Esophagus squamous epithelium (tissue), 5 donors: ENCODE results near the gene PDSS2. TPM values are rescaled to one million over a fixed set of nuclear protein-coding genes. Genes with fewer than 3 reads are reported as not detected.

Source experiments
- DNase-seq: peaks from one replicate; lab custom pipeline; 2025; lab: John Stamatoyannopoulos, UW
- H3K27ac ChIP-seq, 4 donors: fragments of 200-600 bp; sonication (generic); one replicate each; pipeline ENCODE4 v1.5.1; 2016 to 2019; ENCODE audit warnings: mild to moderate bottlenecking in 1 of 4
- H3K27me3 ChIP-seq, 4 donors: fragments of 200-600 bp; sonication (generic); 1 replicate in 3 of 4; 2 replicates in 1 of 4; pipeline versions ENCODE4 v1.5.1 to v1.6.0; 2017 to 2021; ENCODE audit warnings: antibody characterized with exemption in 1 of 4
- H3K36me3 ChIP-seq, 3 donors: fragments of 200-600 bp; sonication (generic); one replicate each; pipeline ENCODE4 v1.5.1; 2016 to 2019
- H3K4me1 ChIP-seq, 3 donors: fragments of 200-600 bp; sonication (generic); one replicate each; pipeline ENCODE4 v1.5.1; 2017 to 2019
- H3K4me3 ChIP-seq, 4 donors: fragments of 200-600 bp; sonication (generic); 1 replicate in 3 of 4; 2 replicates in 1 of 4; pipeline ENCODE4 v1.5.1; 2016 to 2019; ENCODE audit warnings: mild to moderate bottlenecking in 2 of 4, moderate library complexity in 1 of 4
- H3K9me3 ChIP-seq, 3 donors: fragments of 200-600 bp; sonication (generic); one replicate each; pipeline ENCODE4 v1.5.1; 2016 to 2019
- POLR2A ChIP-seq, 4 donors: fragments of 450-650 bp; IDR thresholded peaks; one replicate each; pipeline ENCODE4 v1.6.1; 2017; ENCODE audit warnings: antibody characterized with exemption in 4 of 4, mild to moderate bottlenecking in 4 of 4, moderate library complexity in 3 of 4
- WGBS, 2 donors: methylation state at CpG; one replicate each; pipeline ENCODE4 v1.1.5; 2018; 5-methylcytosine and 5-hydroxymethylcytosine counted together
- intact Hi-C: fragments of 100-400 bp; cut with DNase I; formaldehyde crosslinking; loops from one replicate; pipeline ENCODE4 v1.15.0; 2022
- total RNA-seq, 4 donors: library from RNA; depleted of rRNA; stranded (reverse); fragments of >200 nt; gene quantifications; one replicate each; pipeline ENCODE4 v1.1.0, GENCODE V29; 2016
- TF ChIP-seq, protein P1 (sequence below), 6 experiments: fragments of 450-650 bp in 4 of 6; fragments of 200-600 bp in 2 of 6; sonication (generic) in 2 of 6; IDR thresholded peaks; one replicate each; pipeline ENCODE4 v1.5.1; 2016 to 2019; ENCODE audit warnings: antibody characterized with exemption in 6 of 6, mild to moderate bottlenecking in 4 of 6, moderate library complexity in 4 of 6
- donor health status: DM: yes; HTN: yes; CAD: no.

The PDSS2 gene
- total RNA-seq, 4 donors from 2014 or later = 7.0 to 15.9 (median 12.3) TPM

DNA sequence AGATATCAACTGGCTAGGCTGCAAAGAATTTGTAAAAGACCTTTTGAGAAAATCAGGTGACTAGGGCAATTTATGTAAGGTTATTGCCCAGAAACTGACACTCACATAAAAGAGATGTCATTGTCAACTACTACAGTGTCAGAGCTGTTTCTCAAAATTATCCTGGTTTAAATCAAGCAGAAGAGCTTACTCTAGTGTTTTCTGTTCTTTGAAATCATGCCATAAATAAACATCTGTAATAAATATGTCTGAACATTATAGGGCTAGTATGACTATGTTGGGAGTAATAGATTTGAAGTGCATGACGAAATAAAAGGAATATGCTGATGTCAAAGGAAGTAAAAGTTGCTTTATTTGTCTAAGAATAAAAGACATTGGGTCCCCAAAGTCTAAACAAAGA is 11.0 kb upstream of the PDSS2 start:
- no peak for DNase-seq
- Histone ChIP-seq H3K27ac (no peak overlapping the region), H3K36me3 (no peaks in the 10 kb centered on the region), H3K9me3 (no peaks in the 10 kb centered on the region), H3K27me3 (peaks cover 0 to 10% (median 0%) of the 10 kb centered on the region in 4 donors), H3K4me3 (no peak overlapping the region), H3K4me1 (no peaks in the 10 kb centered on the region)
- TF ChIP-seq, protein P1, sequence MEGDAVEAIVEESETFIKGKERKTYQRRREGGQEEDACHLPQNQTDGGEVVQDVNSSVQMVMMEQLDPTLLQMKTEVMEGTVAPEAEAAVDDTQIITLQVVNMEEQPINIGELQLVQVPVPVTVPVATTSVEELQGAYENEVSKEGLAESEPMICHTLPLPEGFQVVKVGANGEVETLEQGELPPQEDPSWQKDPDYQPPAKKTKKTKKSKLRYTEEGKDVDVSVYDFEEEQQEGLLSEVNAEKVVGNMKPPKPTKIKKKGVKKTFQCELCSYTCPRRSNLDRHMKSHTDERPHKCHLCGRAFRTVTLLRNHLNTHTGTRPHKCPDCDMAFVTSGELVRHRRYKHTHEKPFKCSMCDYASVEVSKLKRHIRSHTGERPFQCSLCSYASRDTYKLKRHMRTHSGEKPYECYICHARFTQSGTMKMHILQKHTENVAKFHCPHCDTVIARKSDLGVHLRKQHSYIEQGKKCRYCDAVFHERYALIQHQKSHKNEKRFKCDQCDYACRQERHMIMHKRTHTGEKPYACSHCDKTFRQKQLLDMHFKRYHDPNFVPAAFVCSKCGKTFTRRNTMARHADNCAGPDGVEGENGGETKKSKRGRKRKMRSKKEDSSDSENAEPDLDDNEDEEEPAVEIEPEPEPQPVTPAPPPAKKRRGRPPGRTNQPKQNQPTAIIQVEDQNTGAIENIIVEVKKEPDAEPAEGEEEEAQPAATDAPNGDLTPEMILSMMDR (IDR thresholded peaks at IDR 0.05) = no peak
- no peak for TF ChIP-seq POLR2A (IDR thresholded peaks at IDR 0.05)
- WGBS, 2 donors = 67 to 84% methylated on average over 1 of the region's 1 CpG
- intact Hi-C loops = no loop called here

- TF ChIP-seq POLR2A (IDR thresholded peaks at IDR 0.05) = no peak
- TF ChIP-seq, protein P1 (IDR thresholded peaks at IDR 0.05) = no peak
- DNase-seq = no peak
- Histone ChIP-seq H3K27me3 (peaks cover 0 to 5% (median 0%) of the 10 kb centered on the region in 4 donors), H3K27ac (no peak overlapping the region), H3K4me1 (no peaks in the 10 kb centered on the region), H3K36me3 (no peaks in the 10 kb centered on the region), H3K9me3 (no peaks in the 10 kb centered on the region), H3K4me3 (no peak overlapping the region)
- 87 to 95% methylated on average over 1 of the region's 1 CpG for WGBS, 2 donors
- intact Hi-C loops = no loop called here
These were observed 6.7 kb upstream of the PDSS2 start for GRCh38 chr6:107466062-107466461.

DNA sequence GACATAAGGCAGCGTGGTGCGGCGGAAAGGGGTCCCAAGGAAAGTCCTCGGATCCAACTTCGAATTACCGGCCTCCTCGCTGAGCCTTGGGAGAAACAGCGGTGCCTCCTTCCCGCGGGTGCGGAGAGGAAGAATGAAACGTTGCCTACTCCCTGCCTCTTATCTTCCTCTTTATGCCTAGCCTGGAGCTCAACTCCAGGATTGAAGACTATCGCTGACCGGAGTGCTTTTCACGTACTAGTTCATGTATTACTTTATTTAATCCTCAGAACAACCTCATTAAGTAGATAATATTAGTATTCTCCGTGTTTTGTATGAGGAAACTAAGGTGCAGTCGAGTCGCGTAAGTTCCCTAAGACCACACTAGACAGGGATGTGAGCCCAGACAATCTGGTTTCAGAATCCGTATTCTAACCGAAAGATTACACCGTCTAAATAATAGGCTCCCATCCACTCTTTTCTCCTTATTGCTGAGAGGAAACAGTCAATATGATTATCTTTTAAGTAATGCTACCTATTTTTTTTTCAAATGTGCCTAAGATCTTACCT is 793 bp upstream of the PDSS2 start:
- Histone ChIP-seq H3K9me3 (no peaks in the 10 kb centered on the region), H3K27me3 (no peaks in the 10 kb centered on the region), H3K36me3 (no peaks in the 10 kb centered on the region), H3K27ac (peak overlapping the region; percentile 81 to 94 (median 94)), H3K4me3 (peak overlapping the region; percentile 83 to 96 (median 88)), H3K4me1 (peaks cover 4 to 24% (median 9%) of the 10 kb centered on the region in 3 donors)
- intact Hi-C loops = no loop called here
- DNase-seq = no peak
- TF ChIP-seq POLR2A (IDR thresholded peaks at IDR 0.05) = no peak
- TF ChIP-seq, protein P1 (IDR thresholded peaks at IDR 0.05) = no peak
- WGBS, 2 donors = 36 to 37% methylated on average over 18 to 22 of the region's 22 CpGs

GRCh38 chr6:107458672-107459282 is 587 bp downstream of the PDSS2 start:
- no peak for TF ChIP-seq POLR2A (IDR thresholded peaks at IDR 0.05)
- TF ChIP-seq, protein P1 (IDR thresholded peaks at IDR 0.05) = no peak
- Histone ChIP-seq H3K9me3 (no peaks in the 10 kb centered on the region), H3K4me1 (peaks cover 4 to 24% (median 9%) of the 10 kb centered on the region in 3 donors), H3K4me3 (peak overlapping the region; percentile 83 to 96 (median 88)), H3K27ac (peak overlapping the region; percentile 81 to 94 (median 94)), H3K27me3 (no peaks in the 10 kb centered on the region), H3K36me3 (no peaks in the 10 kb centered on the region)
- intact Hi-C loops = no loop called here
- 0 to 1% methylated on average over 17 to 18 of the region's 29 CpGs for WGBS, 2 donors
- DNase-seq = no peak

DNA sequence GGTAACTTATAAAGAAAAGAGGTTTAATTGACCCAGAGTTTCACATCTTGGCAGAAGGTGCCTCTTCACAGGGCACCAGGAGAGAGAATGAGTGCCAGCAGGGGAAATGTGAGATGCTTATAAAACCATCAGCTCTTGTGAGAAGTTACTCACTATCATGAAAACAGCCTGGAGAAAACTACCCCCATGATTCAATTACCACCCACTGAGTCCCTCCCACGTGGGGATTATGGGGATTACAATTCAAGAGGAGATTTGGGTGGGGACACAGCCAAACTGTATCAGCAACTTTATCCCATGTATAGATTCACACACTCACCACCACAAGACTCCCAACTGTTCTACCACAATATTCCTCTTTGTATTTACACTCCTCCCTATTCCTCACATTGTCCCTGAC is 10.6 kb downstream of the PDSS2 start:
- 30 to 43% methylated on average over 1 of the region's 1 CpG for WGBS, 2 donors
- peaks cover 0 to 17% (median 0%) of the 10 kb centered on the region in 3 donors for H3K36me3 ChIP-seq
- H3K27ac ChIP-seq = no peak overlapping the region
- no peak for DNase-seq
- H3K4me3 ChIP-seq = no peak overlapping the region
- intact Hi-C loops = no loop called here
- peaks cover 0 to 21% (median 19%) of the 10 kb centered on the region in 3 donors for H3K9me3 ChIP-seq
- TF ChIP-seq, protein P1 (IDR thresholded peaks at IDR 0.05) = no peak
- TF ChIP-seq POLR2A (IDR thresholded peaks at IDR 0.05) = no peak
- peaks cover 0 to 7% (median 0%) of the 10 kb centered on the region in 3 donors for H3K4me1 ChIP-seq
- no peaks in the 10 kb centered on the region for H3K27me3 ChIP-seq
